ENCODE measurements around the gene CELSR1. TPM values are rescaled to one million over a fixed set of nuclear protein-coding genes. Genes with fewer than 3 reads are reported as not detected.
A peak's percentile ranks its signal among the peaks of the same experiment; 100 is the strongest.

The CELSR1 gene
- total and polyA plus RNA-seq, 5 experiments from 2014 or later, result 0.19 to 1.2 (median 0.66) TPM

GRCh38 chr22:46557736-46558480 lies 20.5 kb upstream of the CELSR1 start:
- peak in 1 of 10 donors; percentile 45 for DNase-seq
- peaks cover 0 to 11% (median 5%) of the 10 kb centered on the region in 3 donors for H3K36me3 Mint-ChIP-seq
- H3K9me3 Mint-ChIP-seq, result peaks cover 3 to 22% (median 9%) of the 10 kb centered on the region in 9 donors
- no peak overlapping the region for H3K4me3 Mint-ChIP-seq
- H3K27ac Mint-ChIP-seq, result peak overlapping the region in 1 of 10 donors; percentile 11
- H3K27me3 Mint-ChIP-seq, result peaks cover 0 to 9% (median 4%) of the 10 kb centered on the region in 5 donors
- no peak for ATAC-seq
- POLR2A ChIA-PET, result no interaction called here
- peaks cover 0 to 6% (median 0%) of the 10 kb centered on the region in 4 donors for H3K4me1 Mint-ChIP-seq

GRCh38 chr22:46556775-46557174 lies 19.4 kb upstream of the CELSR1 start:
- peaks cover 0 to 2% (median 0%) of the 10 kb centered on the region in 4 donors for H3K4me1 Mint-ChIP-seq
- H3K4me3 Mint-ChIP-seq, result no peak overlapping the region
- peak overlapping the region in 1 of 10 donors; percentile 22 for H3K27ac Mint-ChIP-seq
- DNase-seq, result no peak
- POLR2A ChIA-PET, result no interaction called here
- peaks cover 0 to 11% (median 4%) of the 10 kb centered on the region in 5 donors for H3K27me3 Mint-ChIP-seq
- H3K36me3 Mint-ChIP-seq, result peaks cover 0 to 11% (median 5%) of the 10 kb centered on the region in 3 donors
- no peak for ATAC-seq
- peaks cover 3 to 24% (median 9%) of the 10 kb centered on the region in 9 donors for H3K9me3 Mint-ChIP-seq

GRCh38 chr22:46553189-46553588 lies 15.8 kb upstream of the CELSR1 start:
- DNase-seq (no peak), ATAC-seq (no peak)
- Mint-ChIP-seq H3K4me3 (no peak overlapping the region), H3K27ac (no peak overlapping the region), H3K27me3 (peaks cover 0 to 21% (median 9%) of the 10 kb centered on the region in 5 donors), H3K4me1 (no peaks in the 10 kb centered on the region), H3K9me3 (peaks cover 3 to 24% (median 9%) of the 10 kb centered on the region in 9 donors), H3K36me3 (peaks cover 0 to 11% (median 5%) of the 10 kb centered on the region in 3 donors)
- POLR2A ChIA-PET, result no interaction called here

GRCh38 chr22:46551996-46552395 lies 14.6 kb upstream of the CELSR1 start:
- DNase-seq, result no peak
- Mint-ChIP-seq H3K27ac (no peak overlapping the region), H3K36me3 (peaks cover 0 to 10% (median 5%) of the 10 kb centered on the region in 3 donors), H3K27me3 (peaks cover 4 to 25% (median 9%) of the 10 kb centered on the region in 5 donors), H3K4me3 (no peak overlapping the region), H3K9me3 (peaks cover 3 to 19% (median 7%) of the 10 kb centered on the region in 9 donors), H3K4me1 (no peaks in the 10 kb centered on the region)
- no peak for ATAC-seq
- POLR2A ChIA-PET, result no interaction called here

GRCh38 chr22:46551321-46551720 lies 13.9 kb upstream of the CELSR1 start:
- Mint-ChIP-seq H3K27me3 (peaks cover 2 to 23% (median 12%) of the 10 kb centered on the region in 5 donors), H3K9me3 (peaks cover 0 to 12% (median under 1%) of the 10 kb centered on the region in 9 donors), H3K4me3 (no peak overlapping the region), H3K4me1 (no peaks in the 10 kb centered on the region), H3K36me3 (peaks cover 0 to 5% (median 0%) of the 10 kb centered on the region in 3 donors), H3K27ac (no peak overlapping the region)
- no peak for ATAC-seq
- DNase-seq, result no peak
- POLR2A ChIA-PET, result no interaction called here

GRCh38 chr22:46549971-46550641 lies 12.7 kb upstream of the CELSR1 start:
- H3K27ac Mint-ChIP-seq, result no peak overlapping the region

GRCh38 chr22:46549563-46549840 lies 12.1 kb upstream of the CELSR1 start:
- H3K9me3 Mint-ChIP-seq, result peaks cover 0 to 5% (median 0%) of the 10 kb centered on the region in 9 donors
- no peaks in the 10 kb centered on the region for H3K36me3 Mint-ChIP-seq
- DNase-seq (no peak), ATAC-seq (no peak)
- no peak overlapping the region for H3K4me3 Mint-ChIP-seq
- H3K4me1 Mint-ChIP-seq, result no peaks in the 10 kb centered on the region
- peaks cover 2 to 31% (median 13%) of the 10 kb centered on the region in 5 donors for H3K27me3 Mint-ChIP-seq
- peak overlapping the region in 1 of 10 donors; percentile 47 for H3K27ac Mint-ChIP-seq
- POLR2A ChIA-PET, result no interaction called here

More at GRCh38 chr22:46549971-46550641, 12.7 kb upstream of the CELSR1 start:
- Mint-ChIP-seq H3K4me3 (no peak overlapping the region), H3K36me3 (no peaks in the 10 kb centered on the region), H3K9me3 (peaks cover 0 to 7% (median 0%) of the 10 kb centered on the region in 9 donors), H3K27me3 (peaks cover 2 to 28% (median 13%) of the 10 kb centered on the region in 5 donors), H3K4me1 (no peaks in the 10 kb centered on the region)
- POLR2A ChIA-PET, result no interaction called here
- no peak for DNase-seq
- no peak for ATAC-seq

- POLR2A ChIA-PET, result no interaction called here
- DNase-seq (no peak), ATAC-seq (no peak)
- H3K36me3 Mint-ChIP-seq, result no peaks in the 10 kb centered on the region
- peaks cover 0 to 3% (median 0%) of the 10 kb centered on the region in 9 donors for H3K9me3 Mint-ChIP-seq
- H3K27me3 Mint-ChIP-seq, result peaks cover 0 to 33% (median 20%) of the 10 kb centered on the region in 5 donors
- no peak overlapping the region for H3K4me3 Mint-ChIP-seq
- H3K27ac Mint-ChIP-seq, result no peak overlapping the region
- no peaks in the 10 kb centered on the region for H3K4me1 Mint-ChIP-seq
Measured at GRCh38 chr22:46547883-46548244, 10.4 kb upstream of the CELSR1 start.

- ATAC-seq (no peak), DNase-seq (no peak)
- peaks cover 0 to 1% (median 0%) of the 10 kb centered on the region in 9 donors for H3K9me3 Mint-ChIP-seq
- H3K27ac Mint-ChIP-seq, result no peak overlapping the region
- H3K4me1 Mint-ChIP-seq, result no peaks in the 10 kb centered on the region
- POLR2A ChIA-PET, result no interaction called here
- no peaks in the 10 kb centered on the region for H3K36me3 Mint-ChIP-seq
- H3K27me3 Mint-ChIP-seq, result peaks cover 0 to 35% (median 23%) of the 10 kb centered on the region in 5 donors
- no peak overlapping the region for H3K4me3 Mint-ChIP-seq
Measured at GRCh38 chr22:46547179-46547882, 9.9 kb upstream of the CELSR1 start.

- no peak for ATAC-seq
- Mint-ChIP-seq H3K9me3 (no peaks in the 10 kb centered on the region), H3K4me3 (no peak overlapping the region), H3K36me3 (no peaks in the 10 kb centered on the region), H3K4me1 (no peaks in the 10 kb centered on the region), H3K27ac (no peak overlapping the region), H3K27me3 (peaks cover 0 to 41% (median 26%) of the 10 kb centered on the region in 5 donors)
- peak in 1 of 10 donors; percentile 35 for DNase-seq
- POLR2A ChIA-PET, result no interaction called here
Measured at GRCh38 chr22:46546466-46547178, 9.2 kb upstream of the CELSR1 start.

GRCh38 chr22:46545086-46545792 lies 7.8 kb upstream of the CELSR1 start:
- no peaks in the 10 kb centered on the region for H3K4me1 Mint-ChIP-seq
- ATAC-seq, result no peak
- POLR2A ChIA-PET, result no interaction called here

More at GRCh38 chr22:46545086-46545792, 7.8 kb upstream of the CELSR1 start:
- Mint-ChIP-seq H3K36me3 (no peaks in the 10 kb centered on the region), H3K27me3 (peaks cover 2 to 46% (median 26%) of the 10 kb centered on the region in 5 donors), H3K27ac (peak overlapping the region in 1 of 10 donors; percentile 41), H3K9me3 (no peaks in the 10 kb centered on the region), H3K4me3 (no peak overlapping the region)
- DNase-seq, result peak in 1 of 10 donors; percentile 16

Measured in naive thymus-derived CD8-positive, alpha-beta T cell (primary cell).